Panc1 (cell line): Measurements from ENCODE around the gene C3orf33.

Source experiments
- POLR2AphosphoS5 ChIP-seq: IDR thresholded peaks from 2 replicates; pipeline ENCODE4 v1.6.1; 2012; ENCODE audit warnings: mild to moderate bottlenecking, low read depth, low read length, moderate library complexity
- TF ChIP-seq, protein P1 (sequence below): fragments of 450-650 bp; IDR thresholded peaks from 2 replicates; pipeline ENCODE4 v1.5.1; 2017; ENCODE audit warnings: mild to moderate bottlenecking

DNA sequence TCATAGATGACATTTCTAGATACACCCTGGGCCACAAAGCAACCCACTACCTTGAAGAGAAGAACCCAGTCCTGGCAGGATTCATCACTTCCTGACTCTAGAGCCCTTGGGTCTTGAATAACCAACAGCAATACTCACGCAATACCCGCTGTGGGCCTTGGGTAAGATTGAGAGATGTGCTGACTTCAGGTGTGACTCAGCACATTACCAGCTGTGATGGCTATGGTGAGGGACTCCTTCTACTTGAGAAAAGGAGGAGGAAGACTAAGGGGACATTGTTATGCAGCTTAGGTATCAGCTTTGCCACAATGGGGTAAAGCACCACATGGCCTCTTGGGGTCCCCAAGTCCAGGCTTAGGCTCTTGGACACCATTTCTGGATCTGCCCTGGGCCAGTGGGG is 14.9 kb downstream of the C3orf33 start:
- TF ChIP-seq, protein P1, sequence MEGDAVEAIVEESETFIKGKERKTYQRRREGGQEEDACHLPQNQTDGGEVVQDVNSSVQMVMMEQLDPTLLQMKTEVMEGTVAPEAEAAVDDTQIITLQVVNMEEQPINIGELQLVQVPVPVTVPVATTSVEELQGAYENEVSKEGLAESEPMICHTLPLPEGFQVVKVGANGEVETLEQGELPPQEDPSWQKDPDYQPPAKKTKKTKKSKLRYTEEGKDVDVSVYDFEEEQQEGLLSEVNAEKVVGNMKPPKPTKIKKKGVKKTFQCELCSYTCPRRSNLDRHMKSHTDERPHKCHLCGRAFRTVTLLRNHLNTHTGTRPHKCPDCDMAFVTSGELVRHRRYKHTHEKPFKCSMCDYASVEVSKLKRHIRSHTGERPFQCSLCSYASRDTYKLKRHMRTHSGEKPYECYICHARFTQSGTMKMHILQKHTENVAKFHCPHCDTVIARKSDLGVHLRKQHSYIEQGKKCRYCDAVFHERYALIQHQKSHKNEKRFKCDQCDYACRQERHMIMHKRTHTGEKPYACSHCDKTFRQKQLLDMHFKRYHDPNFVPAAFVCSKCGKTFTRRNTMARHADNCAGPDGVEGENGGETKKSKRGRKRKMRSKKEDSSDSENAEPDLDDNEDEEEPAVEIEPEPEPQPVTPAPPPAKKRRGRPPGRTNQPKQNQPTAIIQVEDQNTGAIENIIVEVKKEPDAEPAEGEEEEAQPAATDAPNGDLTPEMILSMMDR, result no peak
- TF ChIP-seq POLR2AphosphoS5, result no peak
